Measurements from ENCODE around the gene DNAJC5.

The DNAJC5 gene

DNA sequence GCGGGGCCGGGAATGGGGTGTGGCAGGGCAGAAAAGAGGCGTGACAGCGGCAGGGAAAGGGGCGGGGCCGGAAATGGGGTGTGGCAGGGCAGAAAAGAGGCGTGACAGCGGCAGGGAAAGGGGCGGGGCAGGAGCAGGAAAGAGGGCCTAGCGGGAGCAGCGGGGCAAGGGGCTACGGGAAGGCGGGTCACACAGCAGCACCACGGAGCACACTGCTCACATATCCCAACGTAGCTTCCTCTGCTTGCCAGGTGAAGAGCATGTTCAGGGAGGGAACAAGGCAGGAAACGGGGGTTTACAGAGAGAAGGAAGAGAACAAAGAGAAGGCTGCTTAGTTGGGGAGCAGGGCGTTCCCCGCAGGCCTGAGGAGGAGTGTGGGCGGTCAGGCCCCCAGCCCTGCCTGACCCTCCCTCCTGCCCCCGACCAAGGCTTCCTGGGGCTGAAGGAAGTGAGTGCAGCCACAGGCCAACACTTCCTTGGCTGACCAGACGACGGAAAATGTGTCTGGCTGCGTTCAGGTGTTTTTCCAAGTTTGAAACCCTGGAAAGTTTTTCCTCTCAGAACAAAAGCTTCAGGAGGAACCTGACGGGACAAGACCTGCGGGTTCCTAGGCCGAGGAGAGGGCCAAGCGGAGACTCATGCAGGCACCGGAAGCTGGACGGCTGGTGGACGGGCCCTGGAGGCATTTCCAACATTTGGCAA, 47.5 kb downstream of the DNAJC5 start:
- DNase-seq = peak in 1 of 2 experiments; percentile 24

DNA sequence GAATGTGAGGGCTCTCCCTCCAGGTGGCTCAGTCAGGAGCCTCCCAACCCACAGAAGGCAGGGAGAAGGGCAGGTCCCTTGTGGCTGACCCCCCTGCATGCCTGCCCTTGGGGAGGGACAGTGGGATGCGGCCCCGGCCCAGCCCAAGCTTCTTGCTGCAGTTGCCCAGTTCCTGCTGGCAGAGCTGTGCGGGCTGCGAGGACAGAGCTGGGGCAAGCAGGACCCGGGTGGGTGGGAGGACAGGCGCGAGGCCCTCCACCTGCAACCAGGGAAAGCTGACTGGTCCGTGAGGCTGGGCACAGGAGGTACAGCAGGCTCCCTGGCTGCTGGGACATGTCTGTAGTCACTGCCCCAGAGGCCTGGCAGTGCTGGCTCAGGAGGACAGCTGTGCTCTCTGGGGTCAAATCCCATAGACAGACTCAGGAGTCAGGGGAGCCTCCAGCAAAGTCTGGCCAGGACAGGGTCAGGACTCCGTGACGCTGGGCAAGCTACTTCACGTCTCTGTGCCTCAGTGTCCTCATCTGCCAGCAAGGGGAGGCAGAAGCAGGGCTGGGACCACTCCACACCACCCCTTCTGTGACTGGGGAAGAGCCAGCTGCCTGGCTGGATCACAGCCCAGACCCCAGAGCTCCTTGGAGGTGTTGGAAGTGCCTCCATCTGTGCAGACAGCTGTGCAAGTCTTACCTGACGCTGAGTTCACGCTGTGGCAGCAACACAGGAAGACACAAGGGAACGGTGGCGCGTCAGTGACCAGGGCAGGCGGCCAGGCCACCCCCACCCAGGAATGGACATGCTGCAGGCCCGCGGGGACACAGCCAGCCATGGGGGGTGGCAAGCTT, 48.3 kb downstream of the DNAJC5 start:
- no peak for DNase-seq

GRCh38 chr20:63943808-63944077, 48.8 kb downstream of the DNAJC5 start:
- DNase-seq = no peak

DNA sequence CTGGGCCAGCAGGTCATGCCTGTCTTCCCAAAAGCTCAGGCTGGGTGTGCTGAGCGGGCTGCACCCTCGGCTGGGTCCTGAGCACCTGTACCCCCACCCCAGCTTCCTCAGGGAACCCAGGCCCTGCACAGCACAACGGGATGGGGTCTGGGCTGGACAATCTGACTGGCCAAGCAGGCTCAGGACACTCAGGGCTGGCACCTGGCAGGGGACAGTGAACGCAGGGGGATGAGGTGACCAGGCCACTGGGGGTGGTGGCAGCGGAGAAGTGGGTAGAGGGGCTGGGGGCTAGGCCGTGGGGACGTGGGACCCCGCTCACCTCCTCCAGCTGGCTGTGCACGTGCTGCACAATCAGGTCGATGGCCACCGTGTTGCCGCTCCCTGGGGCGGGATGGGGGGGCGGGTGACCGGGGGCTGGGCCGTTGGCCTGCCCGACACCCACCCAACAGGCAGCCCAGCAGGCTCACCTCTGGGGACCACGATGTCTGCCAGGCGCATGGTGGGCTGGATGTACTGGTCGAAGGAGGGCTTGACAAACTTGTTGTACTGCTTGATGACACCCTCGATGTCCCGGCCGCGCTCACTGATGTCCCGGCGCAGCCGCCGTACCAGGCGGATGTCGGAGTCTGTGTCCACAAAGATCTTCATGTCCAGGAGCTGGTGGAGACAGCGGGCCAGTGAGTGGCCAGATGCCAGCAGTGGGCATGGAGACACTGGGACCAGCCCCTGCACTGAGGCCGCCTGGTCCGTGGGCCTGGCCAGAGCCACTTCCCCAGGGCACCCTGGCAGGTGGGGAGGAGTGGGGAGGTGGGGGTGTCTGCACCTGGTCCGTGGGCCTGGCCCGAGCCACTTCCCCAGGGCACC, 49.4 kb downstream of the DNAJC5 start:
- DNase-seq = no peak

GRCh38 chr20:63945031-63945658, 50.2 kb downstream of the DNAJC5 start:
- no peak for DNase-seq

GRCh38 chr20:63945921-63946920, 51.3 kb downstream of the DNAJC5 start:
- DNase-seq = no peak

GRCh38 chr20:63946986-63947637, 52.2 kb downstream of the DNAJC5 start:
- DNase-seq = no peak

DNA sequence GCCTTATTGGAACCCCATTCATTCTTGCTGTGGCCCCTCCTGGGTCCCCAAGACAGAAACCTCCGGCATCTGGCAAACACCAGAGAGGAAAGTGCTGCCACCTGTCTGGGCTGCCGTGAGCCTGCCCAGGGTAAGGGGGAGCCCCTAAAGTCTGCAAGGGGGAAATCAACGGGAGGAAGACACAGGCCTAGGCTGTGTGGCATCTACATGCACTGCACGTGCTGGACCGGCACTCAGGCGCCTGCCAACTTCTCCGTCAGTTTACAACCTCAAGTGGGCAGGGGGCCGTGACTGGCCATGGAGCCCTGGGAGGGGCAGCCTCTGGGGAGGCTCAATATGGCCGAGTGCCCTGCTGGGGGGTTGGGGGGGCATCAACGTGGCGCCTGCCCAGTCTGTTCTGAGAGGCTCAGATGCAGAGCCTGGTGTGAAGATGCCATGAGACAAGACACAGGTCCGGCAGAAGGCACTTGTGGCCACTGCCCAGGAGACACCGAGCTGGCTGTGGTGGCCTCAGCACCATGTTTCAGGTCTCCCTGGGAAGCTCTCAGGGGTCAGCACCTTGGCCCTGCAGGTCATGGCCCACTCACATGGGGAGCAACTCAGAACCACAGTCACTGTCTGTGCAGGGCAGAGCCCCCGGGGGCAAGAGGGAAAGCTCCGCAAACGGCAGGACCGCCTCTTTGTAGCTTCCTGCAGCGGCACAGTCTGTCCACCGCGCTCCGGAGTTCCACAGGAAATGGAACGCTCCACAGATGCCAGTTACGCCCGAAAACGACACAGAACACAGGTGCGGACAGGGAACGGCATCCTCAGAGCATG, 52.9 kb downstream of the DNAJC5 start:
- DNase-seq = peak in 1 of 2 experiments; percentile 75

DNA sequence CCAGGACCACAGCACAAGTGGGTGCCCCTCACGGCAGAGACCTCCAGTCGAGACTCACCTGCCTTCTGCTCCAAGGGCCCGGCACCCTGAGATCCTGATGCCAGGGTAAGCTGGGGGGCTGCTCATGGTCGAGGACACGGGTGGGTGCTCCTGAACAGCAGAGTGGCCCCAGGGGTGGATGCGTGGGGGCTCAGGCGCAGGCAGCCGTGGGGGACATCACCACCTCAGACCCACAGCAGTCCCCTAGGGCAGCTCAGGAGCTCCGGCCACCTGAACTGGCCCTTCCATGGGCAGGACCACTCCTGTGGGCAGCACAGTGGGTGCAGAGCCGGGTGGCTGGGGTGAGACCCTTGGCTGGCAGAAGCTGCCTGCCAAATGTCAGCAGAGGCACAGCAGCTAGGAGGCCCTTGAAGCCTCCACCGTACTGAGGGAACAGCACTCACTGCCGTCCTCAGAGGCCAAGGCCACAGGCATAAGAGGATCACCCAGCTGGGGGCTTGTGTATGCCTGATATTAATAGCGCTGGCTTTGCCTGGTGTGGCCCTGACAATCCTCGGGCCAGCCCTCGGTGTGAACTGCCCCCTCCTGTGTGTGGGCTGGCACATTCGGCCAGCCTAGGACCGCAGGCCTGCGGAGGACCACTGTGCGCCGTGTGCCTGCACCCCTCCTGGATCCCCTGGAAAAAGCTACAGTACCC, 55.9 kb downstream of the DNAJC5 start:
- DNase-seq = no peak

DNA sequence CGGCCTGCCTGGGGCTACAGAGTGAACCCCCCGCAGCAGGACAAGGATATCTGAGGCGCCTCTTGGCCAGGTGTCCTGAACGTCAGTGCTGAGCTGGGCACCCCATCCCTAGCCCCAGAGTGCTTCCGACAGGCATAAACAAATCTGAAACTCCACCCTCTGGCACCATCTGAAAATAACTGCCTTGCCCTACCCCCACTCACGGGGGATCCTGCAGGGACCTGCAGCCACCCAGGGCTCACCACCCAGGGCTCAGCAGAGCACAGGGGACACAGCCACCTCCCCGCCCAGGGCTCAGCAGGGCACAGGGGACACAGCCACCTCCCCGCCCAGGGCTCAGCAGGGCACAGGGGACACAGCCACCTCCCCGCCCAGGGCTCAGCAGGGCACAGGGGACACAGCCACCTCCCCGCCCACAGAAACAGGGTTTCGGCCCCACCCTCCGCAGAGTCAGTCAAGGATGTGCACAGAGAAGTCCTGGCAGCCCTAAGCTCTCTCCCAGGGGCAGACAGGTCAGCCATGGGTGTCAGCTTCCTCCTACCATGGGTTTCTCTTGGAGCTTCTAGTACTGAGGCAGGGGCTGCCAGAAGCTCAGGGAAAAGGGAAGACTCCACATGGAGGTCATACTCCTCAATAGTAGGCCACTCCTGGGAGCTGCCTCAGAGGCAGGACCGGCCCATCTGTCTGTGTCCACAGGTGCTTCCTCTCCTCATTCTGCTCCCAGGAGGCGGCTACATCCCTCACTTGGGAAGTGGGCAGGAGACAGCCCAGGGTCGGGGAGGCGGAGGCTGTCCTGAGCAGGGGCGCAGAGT, 56.7 kb downstream of the DNAJC5 start:
- no peak for DNase-seq

- no peak for DNase-seq
Measured at GRCh38 chr20:63952210-63952535, 57.2 kb downstream of the DNAJC5 start.

- DNase-seq = no peak
Measured at GRCh38 chr20:63952769-63953168, 57.8 kb downstream of the DNAJC5 start.

DNA sequence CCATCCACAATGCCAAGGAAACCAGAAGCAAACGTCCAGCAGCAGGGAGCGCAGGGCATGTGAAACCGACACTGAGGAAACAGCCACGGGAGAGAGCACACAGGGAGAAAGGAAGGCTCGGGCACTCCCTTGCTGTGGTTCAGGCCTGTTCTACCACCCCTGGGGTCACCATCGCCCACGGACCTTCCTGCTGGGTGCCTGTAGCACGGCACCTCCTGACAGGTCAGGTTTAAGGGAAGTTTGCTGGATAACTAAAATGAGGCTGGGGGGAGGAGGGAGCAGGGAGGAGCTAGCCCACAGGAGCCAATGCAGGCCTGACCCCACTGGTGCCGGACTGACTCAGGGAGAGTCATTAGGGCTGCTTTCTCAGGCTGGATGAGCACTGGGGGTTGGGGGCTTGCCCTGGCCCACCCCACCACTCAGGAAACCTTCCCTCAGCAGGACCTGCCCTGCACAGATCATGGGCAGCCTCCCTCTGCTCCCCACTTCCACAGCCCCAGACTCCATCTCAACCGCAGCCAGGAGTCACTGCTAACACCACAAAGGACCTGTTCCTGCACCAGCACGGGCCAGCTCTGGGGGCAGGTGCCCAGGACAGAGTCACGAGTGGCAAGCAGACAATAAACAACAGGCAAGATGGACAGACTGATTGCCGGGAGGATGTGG, 59.0 kb downstream of the DNAJC5 start:
- DNase-seq = no peak

- DNase-seq = peak in 1 of 2 experiments; percentile 30
Measured at GRCh38 chr20:63955281-63955826, 60.4 kb downstream of the DNAJC5 start.

DNA sequence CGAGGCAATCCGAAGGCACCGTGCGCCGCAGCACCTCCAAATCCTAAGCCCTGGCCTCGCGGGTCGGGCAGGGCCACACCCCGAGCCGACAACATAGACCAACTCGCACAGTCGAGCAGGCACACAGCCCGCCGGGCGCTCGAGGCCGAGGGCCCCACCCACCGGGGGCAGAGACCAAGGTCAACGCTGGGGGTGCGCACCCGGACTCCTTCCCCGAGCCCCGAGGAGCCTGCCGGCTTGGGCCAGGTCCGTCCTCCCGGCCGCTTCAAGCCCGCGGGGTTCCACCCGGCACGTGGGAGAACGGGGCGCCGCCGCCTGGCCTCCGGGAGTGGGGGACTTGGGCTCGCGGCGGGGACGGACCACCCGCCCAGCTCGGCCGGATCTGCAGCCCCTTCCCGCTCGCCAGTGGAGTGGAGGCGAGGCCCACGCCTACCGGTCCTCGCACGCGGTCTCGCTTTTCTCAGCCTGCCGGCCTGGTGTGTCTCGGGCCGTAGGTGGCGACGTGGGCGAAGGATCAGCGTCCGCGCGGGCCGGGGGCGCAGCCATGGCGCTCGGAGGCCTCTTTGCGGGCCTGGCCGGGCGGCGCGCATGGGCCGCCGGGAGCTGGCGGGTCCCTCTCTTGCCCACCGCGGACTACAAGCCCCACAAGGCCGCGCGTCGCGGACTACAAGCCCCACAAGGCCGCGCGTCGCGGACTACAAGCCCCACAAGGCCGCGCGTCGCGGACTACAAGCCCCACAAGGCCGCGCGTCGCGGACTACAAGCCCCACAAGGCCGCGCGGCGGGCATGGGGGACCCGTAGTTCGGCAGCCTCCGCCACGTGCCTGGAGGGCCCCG, 61.1 kb downstream of the DNAJC5 start, which contains the start of gene UCKL1:
Gene UCKL1 (minus strand): TSS at position 590 of the 837 bp plus-strand sequence. CDS start 44 bp downstream, at position 546.
- DNase-seq = peak; percentile 88 to 97

DNA sequence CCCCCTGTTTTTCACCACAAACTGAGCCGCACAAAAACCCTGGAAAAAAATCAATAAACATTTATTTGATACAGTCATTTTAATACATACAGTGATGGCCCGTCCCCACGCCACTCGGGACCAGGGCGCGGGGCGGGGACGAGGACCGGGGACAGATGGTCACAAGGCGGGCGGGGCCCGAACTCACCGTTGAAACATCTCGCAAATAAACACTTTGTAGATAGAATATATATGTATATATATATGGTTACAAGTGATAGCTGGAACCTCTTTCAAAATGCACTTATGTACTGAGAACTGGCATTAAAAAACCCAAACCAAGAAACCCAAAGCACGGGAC, 61.7 kb downstream of the DNAJC5 start:
- DNase-seq = no peak

Measured in SHP77 (cell line).